ENCODE results near the gene EPS15.

EPS15 gene

DNA sequence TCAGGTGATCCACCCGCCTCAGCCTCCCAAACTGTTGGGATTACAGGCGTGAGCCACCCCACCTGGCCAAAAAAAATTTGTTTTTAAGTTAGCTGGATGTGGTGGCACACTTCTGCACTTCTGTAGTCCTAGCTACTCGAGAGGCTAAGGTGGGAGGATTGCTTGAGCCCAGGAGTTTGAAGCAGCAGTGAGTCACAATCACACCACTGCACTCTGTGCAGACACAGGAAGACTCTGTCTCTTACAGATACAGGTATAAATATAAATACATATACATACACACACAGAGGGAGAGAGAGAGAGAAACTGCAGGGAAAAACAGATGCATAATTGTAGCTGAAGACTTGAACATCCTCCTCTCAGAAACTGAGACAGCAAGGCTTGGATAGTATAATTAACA is 34.8 kb upstream of the EPS15 start:
- Histone ChIP-seq H3K9me3 (ENCODE audit: control insufficient read depth, insufficient read depth, low read length) (no peaks in the 10 kb centered on the region), H3K4me1 (ENCODE audit: insufficient read depth, low read length) (peaks cover 15% of the 10 kb centered on the region), H3K9ac (ENCODE audit: low read depth, low read length) (no peak overlapping the region), H3K36me3 (ENCODE audit: insufficient read depth, low read length) (no peaks in the 10 kb centered on the region)

DNA sequence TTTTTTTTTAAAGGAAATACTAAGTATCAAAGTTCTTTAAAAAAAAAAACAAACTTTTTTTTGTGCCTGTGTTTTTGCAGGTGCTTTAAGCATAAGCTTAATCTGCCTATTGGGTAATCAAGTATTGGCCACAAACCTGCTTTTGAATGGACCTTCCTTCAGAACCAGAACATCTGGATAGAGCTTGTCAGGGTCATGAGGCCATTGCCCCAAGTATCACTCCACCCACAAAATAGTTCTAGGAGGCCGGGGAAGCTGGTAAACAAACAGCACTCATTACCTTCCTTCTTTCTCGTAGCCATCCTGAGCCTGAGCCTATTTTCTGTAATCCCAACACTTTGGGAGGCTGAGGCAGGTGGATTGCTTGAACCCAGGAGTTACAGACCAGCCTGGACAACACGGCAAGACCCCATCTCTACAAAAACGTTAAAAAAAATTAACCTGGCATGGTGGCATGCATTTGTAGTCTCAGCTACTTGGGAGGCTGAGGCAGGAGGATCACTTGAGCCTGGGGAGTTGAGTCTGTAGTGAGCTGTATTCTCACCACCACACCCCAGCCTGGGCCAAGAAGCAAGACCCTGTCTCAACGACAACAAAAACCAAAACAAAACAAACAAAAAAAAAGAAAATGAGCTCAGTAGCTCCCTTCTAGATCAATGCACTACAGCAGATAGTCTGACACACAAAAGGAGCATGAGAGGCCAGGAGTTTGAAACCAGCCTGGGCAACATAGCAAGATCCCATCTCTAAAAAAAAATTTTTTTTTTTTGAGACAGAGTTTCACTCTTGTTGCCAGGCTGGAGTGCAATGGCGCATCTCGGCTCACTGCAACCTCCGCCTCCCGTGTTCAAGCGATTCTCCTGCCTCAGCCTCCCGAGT is 34.1 kb upstream of the EPS15 start:
- H3K4me1 ChIP-seq (ENCODE audit: insufficient read depth, low read length), result peaks cover 11% of the 10 kb centered on the region
- no peak overlapping the region for H3K9ac ChIP-seq (ENCODE audit: low read depth, low read length)
- H3K36me3 ChIP-seq (ENCODE audit: insufficient read depth, low read length), result no peaks in the 10 kb centered on the region
- H3K9me3 ChIP-seq (ENCODE audit: control insufficient read depth, insufficient read depth, low read length), result no peaks in the 10 kb centered on the region

- no peak overlapping the region for H3K9ac ChIP-seq (ENCODE audit: low read depth, low read length)
- H3K4me1 ChIP-seq (ENCODE audit: insufficient read depth, low read length), result 0 out of 2 replicates have a peak, but pooled peaks cover 5% of the 10 kb centered on the region
- H3K9me3 ChIP-seq (ENCODE audit: control insufficient read depth, insufficient read depth, low read length), result no peaks in the 10 kb centered on the region
- no peaks in the 10 kb centered on the region for H3K36me3 ChIP-seq (ENCODE audit: insufficient read depth, low read length)
These were observed 32.8 kb upstream of the EPS15 start for GRCh38 chr1:51551848-51552296.

GRCh38 chr1:51551081-51551480 is 32.0 kb upstream of the EPS15 start:
- Histone ChIP-seq H3K36me3 (ENCODE audit: insufficient read depth, low read length) (no peaks in the 10 kb centered on the region), H3K9ac (ENCODE audit: low read depth, low read length) (no peak overlapping the region), H3K4me1 (ENCODE audit: insufficient read depth, low read length) (0 out of 2 replicates have a peak, but pooled peaks cover 5% of the 10 kb centered on the region), H3K9me3 (ENCODE audit: control insufficient read depth, insufficient read depth, low read length) (no peaks in the 10 kb centered on the region)

DNA sequence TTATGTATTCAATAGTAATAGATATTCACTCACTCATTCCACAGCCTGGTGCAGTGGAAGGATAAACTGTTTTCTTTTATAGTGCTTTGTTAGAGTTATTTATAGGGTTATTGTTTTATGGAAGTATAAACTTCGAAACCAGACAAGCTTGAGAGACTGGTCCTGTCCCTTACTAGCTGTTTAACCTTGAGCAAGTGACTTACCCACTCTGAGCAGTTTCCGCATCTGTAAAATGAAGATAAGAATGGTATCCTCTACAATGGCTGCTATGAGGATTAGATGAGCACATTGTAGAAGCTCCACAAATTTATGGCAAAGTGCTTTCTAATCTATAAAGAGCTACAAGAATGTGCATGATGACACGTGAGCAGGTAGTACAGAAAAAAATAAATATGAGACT is 30.8 kb upstream of the EPS15 start:
- Histone ChIP-seq H3K4me1 (ENCODE audit: insufficient read depth, low read length) (0 out of 2 replicates have a peak, but pooled peaks cover 5% of the 10 kb centered on the region), H3K9me3 (ENCODE audit: control insufficient read depth, insufficient read depth, low read length) (no peaks in the 10 kb centered on the region), H3K36me3 (ENCODE audit: insufficient read depth, low read length) (no peaks in the 10 kb centered on the region), H3K9ac (ENCODE audit: low read depth, low read length) (no peak overlapping the region)

DNA sequence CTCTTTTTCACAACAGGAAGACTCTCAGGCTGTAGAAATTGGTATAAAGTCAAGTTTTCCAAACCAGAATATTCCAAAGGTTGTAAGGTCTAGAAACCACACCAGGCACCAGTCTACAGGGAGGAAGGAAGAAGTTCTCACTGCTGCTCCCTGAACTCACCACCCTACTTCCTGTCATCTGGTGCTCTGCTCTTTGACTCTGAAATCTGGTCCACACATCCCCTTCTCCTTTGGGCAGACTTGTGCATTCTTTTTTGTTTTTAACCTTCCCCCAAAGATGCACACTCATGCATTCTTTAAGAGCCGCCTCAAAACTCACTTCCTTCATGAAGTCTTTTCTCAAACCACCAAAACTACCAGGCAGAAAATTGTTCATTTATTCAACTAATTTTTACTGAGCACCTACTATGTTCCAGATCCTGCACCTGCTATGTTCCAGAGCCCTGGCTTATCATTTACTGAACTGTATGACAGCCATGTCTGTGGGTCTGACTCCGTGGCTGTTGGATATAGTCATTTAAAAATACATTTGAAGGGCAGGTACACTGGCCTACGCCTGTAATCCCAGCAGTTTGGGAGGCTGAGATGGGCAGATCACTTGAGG is 30.1 kb upstream of the EPS15 start:
- H3K9ac ChIP-seq (ENCODE audit: low read depth, low read length), result no peak overlapping the region
- H3K9me3 ChIP-seq (ENCODE audit: control insufficient read depth, insufficient read depth, low read length), result no peaks in the 10 kb centered on the region
- H3K4me1 ChIP-seq (ENCODE audit: insufficient read depth, low read length), result 0 out of 2 replicates have a peak, but pooled peaks cover 5% of the 10 kb centered on the region
- no peaks in the 10 kb centered on the region for H3K36me3 ChIP-seq (ENCODE audit: insufficient read depth, low read length)

DNA sequence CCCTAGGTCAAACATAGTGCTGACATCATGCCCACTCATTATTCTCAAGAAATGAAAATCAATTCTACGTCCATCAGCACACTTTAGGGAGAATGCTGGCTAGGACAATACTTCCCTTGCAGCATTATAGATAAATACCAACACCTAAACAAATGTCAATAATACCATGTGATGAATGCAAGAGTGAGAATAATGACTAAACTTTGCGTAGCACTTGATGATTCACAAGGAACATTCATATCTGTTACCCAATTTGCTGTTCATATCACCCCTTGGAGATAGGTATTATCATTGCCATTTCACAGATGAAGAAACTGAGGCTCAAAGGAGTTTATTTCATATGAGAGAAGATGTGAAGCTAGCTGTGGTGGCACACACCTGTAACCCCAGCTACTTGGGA is 24.8 kb upstream of the EPS15 start:
- Histone ChIP-seq H3K9me3 (ENCODE audit: control insufficient read depth, insufficient read depth, low read length) (no peaks in the 10 kb centered on the region), H3K36me3 (ENCODE audit: insufficient read depth, low read length) (no peaks in the 10 kb centered on the region), H3K9ac (ENCODE audit: low read depth, low read length) (no peak overlapping the region), H3K4me1 (ENCODE audit: insufficient read depth, low read length) (peaks cover 6% of the 10 kb centered on the region; the same call in 1 of the 2 replicates)

- Histone ChIP-seq H3K36me3 (ENCODE audit: insufficient read depth, low read length) (no peaks in the 10 kb centered on the region), H3K9ac (ENCODE audit: low read depth, low read length) (no peak overlapping the region), H3K9me3 (ENCODE audit: control insufficient read depth, insufficient read depth, low read length) (no peaks in the 10 kb centered on the region; the same call in 1 of the 2 replicates), H3K4me1 (ENCODE audit: insufficient read depth, low read length) (peaks cover 7% of the 10 kb centered on the region; the same call in 1 of the 2 replicates)
These were observed 23.3 kb upstream of the EPS15 start for GRCh38 chr1:51542158-51542953.

GRCh38 chr1:51541313-51542050 is 22.4 kb upstream of the EPS15 start:
- H3K9me3 ChIP-seq (ENCODE audit: control insufficient read depth, insufficient read depth, low read length), result peaks cover 3% of the 10 kb centered on the region; the same call in 1 of the 2 replicates
- no peak overlapping the region for H3K9ac ChIP-seq (ENCODE audit: low read depth, low read length)
- no peaks in the 10 kb centered on the region for H3K36me3 ChIP-seq (ENCODE audit: insufficient read depth, low read length)
- peaks cover 7% of the 10 kb centered on the region; the same call in 1 of the 2 replicates for H3K4me1 ChIP-seq (ENCODE audit: insufficient read depth, low read length)

GRCh38 chr1:51537568-51537967 is 18.5 kb upstream of the EPS15 start:
- Histone ChIP-seq H3K9ac (ENCODE audit: low read depth, low read length) (no peak overlapping the region), H3K9me3 (ENCODE audit: control insufficient read depth, insufficient read depth, low read length) (peaks cover 3% of the 10 kb centered on the region; the same call in 1 of the 2 replicates), H3K4me1 (ENCODE audit: insufficient read depth, low read length) (peaks cover 14% of the 10 kb centered on the region; the same call in 1 of the 2 replicates), H3K36me3 (ENCODE audit: insufficient read depth, low read length) (no peaks in the 10 kb centered on the region)

- H3K9ac ChIP-seq (ENCODE audit: low read depth, low read length), result no peak overlapping the region
These were observed 16.0 kb upstream of the EPS15 start for GRCh38 chr1:51535006-51535592.

DNA sequence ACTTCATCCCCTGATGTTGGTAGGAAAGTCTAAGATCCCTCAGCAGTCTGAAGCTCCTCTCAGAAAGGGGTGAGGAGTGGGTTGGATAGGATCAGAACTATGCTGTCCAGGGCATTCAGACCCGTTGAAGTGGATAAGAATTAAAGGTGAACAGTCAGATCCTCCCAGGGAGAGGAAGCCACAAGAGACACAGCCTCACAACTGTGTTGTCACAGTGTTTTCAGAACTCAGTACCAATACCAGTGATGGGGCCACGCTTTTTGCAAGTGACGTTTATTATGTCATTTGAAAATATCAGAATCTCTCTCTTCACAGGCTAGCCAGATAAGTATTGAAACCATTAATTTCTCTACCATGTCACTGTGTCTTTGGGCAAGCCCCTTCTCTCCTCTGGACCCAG is 15.4 kb upstream of the EPS15 start:
- H3K9ac ChIP-seq (ENCODE audit: low read depth, low read length), result no peak overlapping the region
- no peaks in the 10 kb centered on the region for H3K36me3 ChIP-seq (ENCODE audit: insufficient read depth, low read length)
- peaks cover 3% of the 10 kb centered on the region; the same call in 1 of the 2 replicates for H3K9me3 ChIP-seq (ENCODE audit: control insufficient read depth, insufficient read depth, low read length)
- peaks cover 14% of the 10 kb centered on the region; the same call in 1 of the 2 replicates for H3K4me1 ChIP-seq (ENCODE audit: insufficient read depth, low read length)

More at GRCh38 chr1:51535006-51535592, 16.0 kb upstream of the EPS15 start:
- Histone ChIP-seq H3K9me3 (ENCODE audit: control insufficient read depth, insufficient read depth, low read length) (peaks cover 3% of the 10 kb centered on the region; the same call in 1 of the 2 replicates), H3K4me1 (ENCODE audit: insufficient read depth, low read length) (peaks cover 14% of the 10 kb centered on the region; the same call in 1 of the 2 replicates), H3K36me3 (ENCODE audit: insufficient read depth, low read length) (no peaks in the 10 kb centered on the region)

GRCh38 chr1:51532853-51533252 is 13.8 kb upstream of the EPS15 start:
- H3K36me3 ChIP-seq (ENCODE audit: insufficient read depth, low read length), result no peaks in the 10 kb centered on the region
- H3K4me1 ChIP-seq (ENCODE audit: insufficient read depth, low read length), result peaks cover 6% of the 10 kb centered on the region; the same call in 1 of the 2 replicates
- peaks cover 3% of the 10 kb centered on the region; the same call in 1 of the 2 replicates for H3K9me3 ChIP-seq (ENCODE audit: control insufficient read depth, insufficient read depth, low read length)
- no peak overlapping the region for H3K9ac ChIP-seq (ENCODE audit: low read depth, low read length)
